ENCODE measurements around the gene WDR47. TPM values are rescaled to one million over a fixed set of nuclear protein-coding genes. Genes with fewer than 3 reads are reported as not detected.
"Not testable (repeated sequence)": the region's sequence is repeated elsewhere in the genome, so short reads cannot be mapped to it uniquely, and the experiment has no call there.

WDR47 gene
- total RNA-seq, 1 experiment from 2014 or later = 19.5 TPM

- DNase-seq (ENCODE audit: low spot score) = no peak
Observed at GRCh38 chr1:108962681-108963051, 79.2 kb downstream of the WDR47 start.

GRCh38 chr1:108961752-108962486 lies 80.0 kb downstream of the WDR47 start:
- DNase-seq (ENCODE audit: low spot score) = no peak

- no peak for DNase-seq (ENCODE audit: low spot score)
Observed at GRCh38 chr1:108961198-108961597, 80.7 kb downstream of the WDR47 start.

- DNase-seq (ENCODE audit: low spot score) = no peak
Observed at GRCh38 chr1:108960719-108961118, 81.2 kb downstream of the WDR47 start.

- no peak for DNase-seq (ENCODE audit: low spot score)
Observed at GRCh38 chr1:108957888-108958287, 84.0 kb downstream of the WDR47 start.

- no peak for DNase-seq (ENCODE audit: low spot score)
Observed at GRCh38 chr1:108955881-108956280, 86.0 kb downstream of the WDR47 start.

- no peak for DNase-seq (ENCODE audit: low spot score)
Observed at GRCh38 chr1:108955111-108955510, 86.8 kb downstream of the WDR47 start.

- DNase-seq (ENCODE audit: low spot score) = no peak
Observed at GRCh38 chr1:108953452-108953851, 88.5 kb downstream of the WDR47 start.

- no peak for DNase-seq (ENCODE audit: low spot score)
Observed at GRCh38 chr1:108951242-108951641, 90.7 kb downstream of the WDR47 start.

GRCh38 chr1:108949044-108949443 lies 92.9 kb downstream of the WDR47 start:
- no peak for DNase-seq (ENCODE audit: low spot score)

GRCh38 chr1:108947871-108948525 lies 93.9 kb downstream of the WDR47 start:
- no peak for DNase-seq (ENCODE audit: low spot score)

- no peak for DNase-seq (ENCODE audit: low spot score)
Observed at GRCh38 chr1:108936170-108936569, 105.7 kb downstream of the WDR47 start.

GRCh38 chr1:108933944-108934343 lies 108.0 kb downstream of the WDR47 start:
- no peak for DNase-seq (ENCODE audit: low spot score)

- not testable (repeated sequence) for DNase-seq (ENCODE audit: low spot score)
Observed at GRCh38 chr1:108927565-108927964, 114.3 kb downstream of the WDR47 start.

- no peak for DNase-seq (ENCODE audit: low spot score)
Observed at GRCh38 chr1:108925920-108926319, 116.0 kb downstream of the WDR47 start.

Other genes starting within 250 kb of the WDR47 start
- 2.1 TPM in 1 of 2 replicates, not detected in the other for gene AKNAD1, start 185.0 kb downstream of the WDR47 start, total RNA-seq (2014; rRNA removed; shearing (Covaris generic))
- gene GPSM2, start 165.1 kb downstream of the WDR47 start, total RNA-seq (2014; rRNA removed; shearing (Covaris generic)) = 33.4 and 38.6 TPM in 2 replicates
- gene CLCC1, start 78.6 kb downstream of the WDR47 start, total RNA-seq (2014; rRNA removed; shearing (Covaris generic)) = 36.1 and 39.7 TPM in 2 replicates
- gene TAF13, start 33.9 kb upstream of the WDR47 start, total RNA-seq (2014; rRNA removed; shearing (Covaris generic)) = 66.7 and 78.1 TPM in 2 replicates
- gene TMEM167B, start 48.7 kb upstream of the WDR47 start, total RNA-seq (2014; rRNA removed; shearing (Covaris generic)) = 16.0 and 17.2 TPM in 2 replicates
- 1.7 and 3.2 TPM in 2 replicates for gene ELAPOR1, start 72.0 kb upstream of the WDR47 start, total RNA-seq (2014; rRNA removed; shearing (Covaris generic))
- gene SARS1, start 171.8 kb upstream of the WDR47 start, total RNA-seq (2014; rRNA removed; shearing (Covaris generic)) = 224 and 232 TPM in 2 replicates
- gene CELSR2, start 207.4 kb upstream of the WDR47 start, total RNA-seq (2014; rRNA removed; shearing (Covaris generic)) = 10.3 and 14.9 TPM in 2 replicates
- gene PSRC1, start 241.0 kb upstream of the WDR47 start, total RNA-seq (2014; rRNA removed; shearing (Covaris generic)) = 32.7 and 42.3 TPM in 2 replicates